Activated CD8-positive, alpha-beta memory T cell treated with anti-CD3 and anti-CD28 coated beads for 24 hours (primary cell): ENCODE results near the gene GJB6.
"Not testable (repeated sequence)": the region's sequence is repeated elsewhere in the genome, so short reads cannot be mapped to it uniquely, and the experiment has no call there.

Experiments
- DNase-seq: peaks from one replicate; pipeline ENCODE4 v3.0.0-alpha.2; 2020

GJB6 gene

GRCh38 chr13:20231839-20232555, at the start of gene GJB6:
Gene GJB6, minus strand, starts transcription at chr13:20232319. Its CDS starts 8,839 bp downstream, at chr13:20223480.
- DNase-seq, result peak; percentile 73

GRCh38 chr13:20276901-20277300, 44.8 kb upstream of the GJB6 start:
- DNase-seq, result not testable (repeated sequence)

DNA sequence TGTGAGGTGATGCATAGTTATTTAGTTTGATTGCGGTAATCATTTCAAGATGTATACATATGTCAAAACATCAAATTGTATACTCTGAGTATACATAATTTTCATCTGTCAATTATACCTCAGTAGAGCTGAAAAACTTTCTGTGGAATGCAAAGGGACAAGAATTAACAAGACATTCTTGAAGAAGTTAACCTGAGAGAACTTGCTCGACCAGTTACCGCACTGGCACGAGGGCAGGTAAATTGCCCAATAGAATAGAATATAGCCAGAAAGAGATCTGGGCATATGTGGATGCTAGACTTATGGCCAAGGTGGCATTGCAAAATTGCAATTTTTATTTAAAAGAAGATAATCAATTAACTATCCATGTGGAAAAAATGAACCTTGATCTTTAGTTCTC, 42.3 kb upstream of the GJB6 start:
- DNase-seq, result no peak

GRCh38 chr13:20272588-20273171, 40.6 kb upstream of the GJB6 start:
- no peak for DNase-seq

DNA sequence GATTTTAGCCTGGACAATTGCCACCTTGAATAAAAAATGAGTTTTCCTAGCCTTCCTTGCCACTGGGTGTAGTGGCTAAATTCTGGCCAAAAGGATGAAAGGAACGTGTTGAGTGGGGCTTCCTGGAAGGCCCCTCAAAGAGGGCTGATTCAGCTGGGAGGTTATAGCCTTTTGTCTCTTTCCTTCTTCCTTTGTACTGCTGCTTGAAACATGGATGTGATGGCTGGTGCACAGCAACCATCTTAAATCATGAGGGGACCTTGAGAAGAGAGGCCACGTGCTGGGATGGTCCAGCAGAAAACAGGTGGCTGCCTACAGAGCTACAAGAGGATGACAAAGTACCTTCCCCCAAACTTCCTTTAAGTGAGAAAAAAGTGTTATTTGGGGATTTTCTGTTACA, 40.0 kb upstream of the GJB6 start:
- DNase-seq, result no peak

DNA sequence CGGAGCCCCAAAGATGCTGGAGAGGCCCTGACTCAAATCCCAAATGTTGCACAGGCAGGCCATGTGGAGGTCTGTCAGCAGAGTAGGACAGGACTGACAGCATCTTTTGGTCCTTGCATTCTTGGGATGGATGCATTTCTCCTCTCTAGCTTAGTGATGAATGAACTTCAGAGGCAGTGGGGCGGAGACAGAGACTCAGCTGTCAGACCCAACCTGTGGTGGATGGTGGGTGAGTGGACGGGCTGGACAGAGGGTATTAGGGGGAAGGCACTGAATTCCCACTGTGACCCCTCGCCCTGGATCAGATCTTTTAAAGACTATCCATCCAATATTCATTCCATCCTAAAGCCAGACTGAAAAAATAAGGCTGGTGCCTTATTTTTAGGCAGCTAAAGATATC, 39.3 kb upstream of the GJB6 start:
- DNase-seq, result no peak

DNA sequence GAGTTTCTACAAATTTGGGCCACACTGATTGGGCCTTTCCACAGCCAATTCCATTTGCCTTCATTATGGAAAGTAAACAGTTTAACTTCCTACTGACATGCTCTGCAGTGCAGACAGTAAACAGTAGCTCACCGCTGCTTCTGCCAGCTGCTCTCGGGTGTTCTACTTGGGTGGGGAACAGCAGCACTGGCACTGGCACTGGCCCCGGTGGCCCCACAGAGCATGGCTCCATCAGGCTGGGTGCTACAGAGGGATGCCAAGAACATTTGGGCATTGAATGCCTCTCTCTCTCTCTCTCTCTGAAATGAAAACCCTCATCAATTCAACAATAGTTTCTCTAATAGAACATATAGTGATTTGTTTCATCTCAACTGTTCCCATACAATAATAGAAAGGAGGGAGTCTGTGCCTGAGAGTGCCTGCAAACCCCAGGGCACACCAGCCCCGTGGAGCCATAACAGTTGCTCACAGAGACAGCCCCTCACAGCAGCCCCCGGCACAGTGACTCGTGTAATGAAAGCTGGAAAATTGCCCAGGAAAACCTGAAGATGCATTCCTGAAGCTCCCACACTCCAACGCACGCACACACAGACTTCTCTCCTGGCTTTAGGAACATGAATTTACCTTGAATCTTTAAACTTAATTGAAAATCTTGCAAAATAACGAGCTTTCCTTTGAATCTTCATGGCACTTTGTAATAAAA, 38.2 kb upstream of the GJB6 start:
- no peak for DNase-seq

DNA sequence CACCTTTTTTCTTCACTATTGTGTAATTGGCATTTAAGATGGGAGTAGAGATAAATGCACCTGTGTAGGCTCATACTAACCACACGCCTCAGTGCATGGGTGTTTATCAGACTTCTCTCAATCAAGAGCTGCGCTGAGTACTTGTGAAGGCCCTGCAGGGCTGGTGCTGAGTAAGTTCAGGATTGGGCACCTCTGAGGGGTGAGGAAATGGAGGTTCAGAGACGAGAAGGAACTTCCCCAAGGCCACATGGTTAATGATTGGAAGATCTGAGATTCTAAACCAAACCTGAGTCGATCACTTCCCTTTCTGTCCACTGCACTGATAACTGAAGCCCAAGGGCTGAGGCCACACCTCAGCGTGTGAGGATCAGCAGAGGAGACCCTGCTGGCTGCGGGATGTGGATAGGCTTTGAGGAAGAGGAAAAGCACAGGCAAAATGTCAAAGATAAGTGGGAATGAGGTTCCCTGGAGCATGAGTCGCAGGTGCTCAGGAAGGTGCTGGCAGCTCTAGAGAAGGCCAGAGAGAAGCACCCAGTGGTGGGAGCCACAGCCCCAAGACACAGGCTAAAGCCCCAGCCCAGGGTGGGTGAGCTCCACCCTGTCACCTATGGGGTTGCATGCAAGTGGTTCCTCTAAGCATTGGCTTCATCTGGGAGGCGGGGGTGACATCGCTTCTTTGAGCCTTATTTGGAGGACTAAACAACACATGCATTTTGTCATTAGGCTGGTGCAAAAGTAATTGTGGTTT, 32.3 kb upstream of the GJB6 start:
- DNase-seq, result no peak

GRCh38 chr13:20263393-20264044, 31.4 kb upstream of the GJB6 start:
- no peak for DNase-seq

GRCh38 chr13:20258963-20259288, 26.8 kb upstream of the GJB6 start:
- no peak for DNase-seq

DNA sequence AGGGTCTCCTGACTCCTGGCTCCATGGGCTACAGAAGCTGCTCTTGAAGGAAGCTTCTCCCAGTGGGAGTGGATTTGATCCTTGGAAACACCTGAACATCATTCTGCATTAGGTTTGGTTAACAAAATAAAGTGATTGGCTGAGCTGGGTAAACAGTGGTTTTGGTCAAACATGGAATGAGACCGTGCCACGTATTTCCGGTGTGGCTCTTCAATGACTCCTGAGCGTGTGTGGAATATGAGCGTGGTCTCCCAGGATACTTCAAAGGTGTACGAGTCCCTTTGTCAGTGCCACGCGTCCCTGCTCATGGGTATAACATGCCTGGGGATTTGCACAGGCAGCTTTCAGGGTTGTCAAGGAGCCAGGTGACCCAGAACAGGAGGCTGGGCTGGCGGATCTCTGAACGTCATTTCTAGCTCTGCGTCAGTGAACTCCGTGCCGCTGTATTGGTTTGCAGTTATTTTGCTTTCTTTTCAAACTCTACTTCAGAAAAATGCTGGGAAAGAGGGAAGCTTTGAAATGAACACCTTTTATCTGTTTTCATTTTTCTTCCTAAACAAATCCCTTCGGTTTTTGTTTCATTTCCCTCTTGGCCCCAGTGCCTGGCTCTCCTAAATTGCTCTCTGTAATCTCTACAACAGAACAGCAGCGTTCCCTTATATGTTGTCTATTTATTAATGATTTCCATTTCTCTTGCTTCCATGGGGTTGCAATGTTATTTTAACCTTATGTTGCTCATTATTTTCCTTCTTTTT, 26.3 kb upstream of the GJB6 start:
- DNase-seq, result no peak

- no peak for DNase-seq
These were observed 22.0 kb upstream of the GJB6 start for GRCh38 chr13:20254076-20254475.

DNA sequence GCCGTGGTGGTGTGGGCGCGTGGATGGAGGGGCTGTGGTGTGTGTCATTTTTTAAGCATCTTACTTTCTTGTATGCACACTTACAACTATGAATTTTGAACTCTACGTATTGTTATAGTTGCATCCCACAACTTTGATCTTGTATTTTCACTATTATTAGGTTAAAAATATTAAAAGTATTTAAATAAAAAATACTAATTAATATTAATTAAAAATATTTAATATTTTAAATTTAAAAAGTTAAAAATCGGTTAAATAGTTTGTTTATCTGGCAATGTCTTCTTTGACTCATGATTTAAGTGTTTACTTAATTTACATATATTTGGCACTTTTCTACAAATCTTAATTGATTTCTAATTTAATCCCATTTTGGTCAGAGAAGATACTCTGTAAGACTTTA, 17.8 kb upstream of the GJB6 start:
- no peak for DNase-seq

DNA sequence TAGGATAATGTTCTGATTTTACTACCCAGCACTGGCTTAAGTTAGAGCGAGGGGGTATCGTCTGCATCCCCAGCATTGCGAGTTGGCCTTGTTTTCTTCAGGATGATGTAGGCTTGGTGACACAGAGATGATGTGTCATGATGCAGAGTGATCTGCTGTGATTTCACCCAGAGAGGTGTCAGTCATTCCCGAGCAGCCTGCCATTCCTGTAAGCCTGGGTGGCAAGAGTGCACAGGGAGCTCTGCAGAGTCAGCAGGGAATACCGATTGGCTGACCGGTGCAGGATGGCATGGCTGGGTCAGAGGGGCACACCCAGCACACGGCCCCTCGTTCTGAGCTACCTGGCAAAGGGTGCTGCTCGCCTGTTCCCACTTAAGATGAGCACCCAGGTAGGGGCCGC, 15.8 kb upstream of the GJB6 start:
- DNase-seq, result no peak

GRCh38 chr13:20247403-20247802, 15.3 kb upstream of the GJB6 start:
- DNase-seq, result no peak

GRCh38 chr13:20241593-20241992, 9.5 kb upstream of the GJB6 start:
- no peak for DNase-seq

DNA sequence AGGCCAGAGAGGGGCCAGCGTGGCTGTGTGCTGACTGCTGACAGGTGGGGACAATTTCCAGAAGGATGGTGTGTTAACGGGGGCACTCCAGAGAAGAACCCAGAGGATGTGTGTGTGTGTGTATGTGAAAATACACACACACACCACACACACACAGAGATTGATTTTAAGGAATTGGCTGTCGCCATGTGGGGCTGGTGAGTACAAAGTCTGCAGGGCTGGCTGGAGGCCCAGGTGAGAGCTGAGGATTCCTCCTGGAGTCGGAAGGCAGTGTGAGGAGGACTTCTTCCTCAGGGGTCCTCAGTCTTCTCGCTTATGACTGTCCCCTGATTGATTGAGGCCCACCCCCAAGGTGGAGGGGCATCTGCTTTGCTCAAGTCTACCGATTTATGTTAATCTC, 7.6 kb upstream of the GJB6 start:
- no peak for DNase-seq

- DNase-seq, result no peak
These were observed 598 bp upstream of the GJB6 start for GRCh38 chr13:20232556-20233277.

GRCh38 chr13:20230913-20231838, 943 bp downstream of the GJB6 start:
- DNase-seq, result peak; percentile 68

DNA sequence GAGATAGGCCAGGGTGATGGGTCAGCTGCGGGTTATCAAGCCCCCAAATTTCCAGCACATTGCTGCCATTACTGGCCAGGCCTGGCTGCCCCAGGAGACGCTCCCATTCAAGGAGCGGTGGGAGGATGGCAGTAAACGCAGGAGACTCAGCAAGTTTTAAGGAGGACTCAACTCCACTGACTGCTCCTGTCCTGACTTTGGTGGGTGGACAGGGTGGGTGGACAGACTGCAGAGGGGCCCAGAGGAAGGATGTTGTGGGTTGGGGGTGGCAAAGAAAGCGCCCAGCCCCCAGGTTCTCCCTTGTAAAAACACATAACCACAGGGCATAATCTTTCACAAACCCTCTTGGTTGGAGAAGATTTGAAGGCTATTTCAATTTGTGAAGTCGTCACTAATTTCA, 4.4 kb downstream of the GJB6 start:
- no peak for DNase-seq

- DNase-seq, result no peak
These were observed 4.8 kb downstream of the GJB6 start for GRCh38 chr13:20227288-20227687.
